GM21825 (cell line): Measurements from ENCODE around the gene UST.
A peak's percentile ranks its signal among the peaks of the same experiment; 100 is the strongest.

ENCODE experiments used
- ATAC-seq: cut with Tn5 transposase; IDR thresholded peaks from one replicate; pipeline ENCODE4 v1.9.1; 2021; ENCODE audit warnings: mild to moderate bottlenecking, moderate library complexity; ENCODE audit not compliant: unreplicated experiment

Gene UST

GRCh38 chr6:149054559-149055194 is 307.8 kb downstream of the UST start:
- ATAC-seq = peak; percentile 73

GRCh38 chr6:149055195-149055899 is 308.5 kb downstream of the UST start:
- no peak for ATAC-seq

- no peak for ATAC-seq
Observed at GRCh38 chr6:149056777-149057463, 310.1 kb downstream of the UST start.

- ATAC-seq = no peak
Observed at GRCh38 chr6:149057464-149057840, 310.6 kb downstream of the UST start.

- no peak for ATAC-seq
Observed at GRCh38 chr6:149059557-149059956, 312.7 kb downstream of the UST start.

GRCh38 chr6:149060300-149060984 is 313.6 kb downstream of the UST start:
- ATAC-seq = peak; percentile 84

- no peak for ATAC-seq
Observed at GRCh38 chr6:149060985-149061760, 314.3 kb downstream of the UST start.

- ATAC-seq = no peak
Observed at GRCh38 chr6:149061930-149062329, 315.1 kb downstream of the UST start.

- no peak for ATAC-seq
Observed at GRCh38 chr6:149062653-149063348, 316.0 kb downstream of the UST start.

GRCh38 chr6:149063468-149063867 is 316.6 kb downstream of the UST start:
- no peak for ATAC-seq

GRCh38 chr6:149064001-149064659 is 317.3 kb downstream of the UST start:
- no peak for ATAC-seq

GRCh38 chr6:149064660-149065015 is 317.8 kb downstream of the UST start:
- no peak for ATAC-seq

GRCh38 chr6:149065121-149065520 is 318.3 kb downstream of the UST start:
- no peak for ATAC-seq

- peak; percentile 99 for ATAC-seq
Observed at GRCh38 chr6:149065658-149066556, 319.1 kb downstream of the UST start.

- ATAC-seq = no peak
Observed at GRCh38 chr6:149071997-149072396, 325.2 kb downstream of the UST start.

GRCh38 chr6:149074832-149075258 is 328.0 kb downstream of the UST start:
- ATAC-seq = no peak

GRCh38 chr6:149075616-149076354 is 329.0 kb downstream of the UST start:
- no peak for ATAC-seq

GRCh38 chr6:149076355-149076734 is 329.5 kb downstream of the UST start:
- ATAC-seq = no peak
